HG02763 (cell line): ENCODE data around the gene B4GALNT2.
A peak's percentile ranks its signal among the peaks of the same experiment; 100 is the strongest.
"Not testable (repeated sequence)": the region's sequence is repeated elsewhere in the genome, so short reads cannot be mapped to it uniquely, and the experiment has no call there.

ENCODE experiments used
- ATAC-seq: cut with Tn5 transposase; IDR thresholded peaks from one replicate; pipeline ENCODE4 v1.9.1; 2021; ENCODE audit warnings: mild to moderate bottlenecking, moderate library complexity; ENCODE audit not compliant: unreplicated experiment

Gene B4GALNT2

DNA sequence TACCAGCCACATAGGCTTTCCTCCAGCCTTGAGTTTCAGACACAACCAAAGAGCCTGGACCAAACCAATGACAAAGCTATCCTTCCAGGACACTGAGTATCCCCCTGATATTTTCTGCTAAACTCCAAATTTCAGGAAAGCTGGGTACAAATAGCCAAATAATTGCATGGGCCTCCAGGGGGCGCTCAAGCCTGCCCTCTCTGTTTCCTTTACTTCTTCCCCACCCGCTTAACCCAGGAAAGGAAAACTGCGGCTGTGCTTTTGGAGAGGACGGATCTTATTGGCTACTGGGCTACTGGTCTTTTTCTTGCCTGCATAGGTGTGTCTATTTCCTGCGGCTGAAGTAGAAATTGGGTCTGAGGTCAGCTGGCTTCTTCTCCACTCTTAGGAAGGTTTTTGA lies 47.7 kb downstream of the B4GALNT2 start:
- ATAC-seq = no peak

DNA sequence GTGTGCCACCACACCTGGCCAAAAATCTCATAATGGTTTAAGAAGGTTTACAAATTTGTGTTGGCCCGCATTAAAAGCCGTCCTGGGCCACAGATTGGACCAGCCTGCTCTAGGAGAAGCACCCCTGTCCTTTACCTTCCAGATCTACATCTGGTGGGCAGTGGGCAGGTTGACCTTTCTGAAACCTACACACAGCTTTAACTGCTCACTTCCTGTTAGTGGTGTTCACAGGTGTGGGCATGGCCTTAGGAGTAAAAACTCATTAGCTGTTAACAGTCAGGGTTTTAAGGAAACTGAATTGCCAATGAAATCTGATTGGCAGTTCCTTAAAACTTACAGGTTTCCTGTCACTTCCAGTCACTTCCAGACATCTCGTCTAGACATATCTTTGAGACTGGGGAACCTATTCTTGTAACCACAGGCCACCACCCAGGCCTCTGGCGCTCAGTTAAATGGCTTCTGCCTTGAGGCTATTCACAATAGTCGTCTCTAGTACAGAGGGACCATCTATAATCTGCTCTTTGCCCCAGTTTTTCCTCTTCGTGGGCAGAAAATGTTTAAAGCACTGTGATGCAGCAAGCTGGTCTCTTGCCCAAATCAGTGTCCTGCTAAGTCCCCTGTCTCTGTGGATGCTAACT lies 48.5 kb downstream of the B4GALNT2 start:
- no peak for ATAC-seq

DNA sequence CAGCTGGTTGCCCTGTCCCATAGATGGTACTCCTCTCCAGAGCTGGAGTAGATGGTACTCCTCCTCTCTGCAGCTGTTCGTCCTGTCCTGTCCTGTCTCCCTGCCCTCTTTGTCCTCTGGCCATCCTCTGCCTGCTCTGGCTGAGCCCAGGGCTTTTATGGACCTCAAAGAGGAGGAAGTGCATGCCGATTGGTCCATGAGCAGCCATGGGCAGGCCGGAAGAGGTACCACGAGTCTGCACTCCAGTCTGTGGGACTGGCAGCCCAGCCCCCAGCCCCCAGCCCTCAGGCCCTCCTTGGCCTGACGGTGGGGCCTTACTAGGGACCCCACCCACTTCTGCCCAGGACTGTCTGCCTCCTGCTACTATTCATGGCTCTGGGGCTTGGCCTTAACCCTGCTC lies 50.8 kb downstream of the B4GALNT2 start:
- ATAC-seq = no peak

DNA sequence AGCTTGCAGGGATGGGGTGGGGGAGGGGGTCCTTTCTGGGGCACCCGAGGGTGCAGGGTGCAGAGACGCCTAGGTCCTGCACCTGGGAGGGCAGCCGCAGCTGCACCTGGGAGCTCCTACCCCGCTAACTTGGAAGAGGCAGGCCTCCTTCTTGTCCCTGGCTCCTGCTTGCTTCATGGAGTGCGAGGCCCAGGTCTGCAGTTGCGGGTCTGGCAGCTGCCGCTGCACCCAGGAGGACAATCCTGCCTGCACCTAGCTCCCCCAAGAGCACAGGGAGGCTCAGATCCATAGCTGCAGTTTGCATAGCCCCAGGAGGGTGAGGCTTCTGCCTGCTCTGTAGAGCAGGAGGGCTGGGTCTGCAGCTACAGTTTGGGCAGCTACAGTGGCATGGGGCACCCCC lies 51.2 kb downstream of the B4GALNT2 start:
- ATAC-seq = no peak

DNA sequence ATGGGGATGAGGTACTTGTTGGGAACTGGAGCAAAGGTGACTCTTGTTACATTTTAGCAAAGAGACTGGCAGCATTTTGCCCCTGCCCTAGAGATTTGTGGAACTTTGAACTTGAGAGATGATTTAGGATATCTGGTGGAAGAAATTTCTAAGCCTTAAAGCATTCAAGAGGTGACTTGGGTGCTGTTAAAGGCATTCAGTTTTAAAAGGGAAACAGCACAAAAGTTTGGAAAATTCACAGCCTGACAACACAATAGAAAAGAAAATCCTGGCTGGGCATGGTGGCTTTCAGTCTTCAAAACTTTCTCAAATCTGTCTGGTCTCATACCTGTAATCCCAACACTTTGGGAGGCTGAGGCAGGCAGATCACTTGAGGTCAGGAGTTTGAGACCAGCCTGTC lies 52.0 kb downstream of the B4GALNT2 start:
- not testable (repeated sequence) for ATAC-seq

DNA sequence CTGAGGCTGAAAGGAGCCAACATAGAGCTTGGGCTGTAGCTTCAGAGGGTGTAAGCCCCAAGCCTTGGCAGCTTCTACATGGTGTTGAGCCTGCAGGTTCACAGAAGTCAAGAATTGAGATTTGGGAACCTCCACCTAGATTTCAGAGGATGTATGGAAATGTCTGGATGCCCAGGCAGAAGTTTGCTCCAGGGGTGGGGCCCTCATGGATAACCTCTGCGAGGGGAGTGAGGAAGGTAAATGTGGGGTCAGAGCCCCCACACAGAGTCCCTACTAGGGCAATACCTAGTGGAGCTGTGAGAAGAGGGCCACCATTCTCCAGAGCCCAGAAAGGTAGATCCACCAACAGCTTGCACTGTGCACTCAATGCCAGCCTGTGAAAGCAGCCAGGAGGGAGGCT lies 52.8 kb downstream of the B4GALNT2 start:
- not testable (repeated sequence) for ATAC-seq

DNA sequence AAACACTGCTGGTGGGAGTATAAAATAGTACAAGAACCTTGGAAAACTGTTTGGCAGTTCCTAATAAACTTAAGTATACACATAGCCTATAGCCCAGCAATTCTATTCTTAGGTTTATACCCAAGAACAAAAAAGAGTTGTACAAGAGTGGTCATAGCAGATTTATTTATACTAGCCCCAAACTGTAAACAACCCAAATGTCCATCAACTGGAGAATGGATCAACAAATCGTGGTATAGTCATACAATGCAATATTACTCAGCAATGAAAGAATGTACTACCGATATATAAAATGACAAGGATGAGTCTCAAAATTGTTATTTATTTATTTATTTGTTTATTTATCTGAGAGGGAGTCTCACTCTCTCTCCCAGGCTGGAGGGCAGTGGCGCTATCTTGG lies 54.7 kb downstream of the B4GALNT2 start:
- no peak for ATAC-seq

DNA sequence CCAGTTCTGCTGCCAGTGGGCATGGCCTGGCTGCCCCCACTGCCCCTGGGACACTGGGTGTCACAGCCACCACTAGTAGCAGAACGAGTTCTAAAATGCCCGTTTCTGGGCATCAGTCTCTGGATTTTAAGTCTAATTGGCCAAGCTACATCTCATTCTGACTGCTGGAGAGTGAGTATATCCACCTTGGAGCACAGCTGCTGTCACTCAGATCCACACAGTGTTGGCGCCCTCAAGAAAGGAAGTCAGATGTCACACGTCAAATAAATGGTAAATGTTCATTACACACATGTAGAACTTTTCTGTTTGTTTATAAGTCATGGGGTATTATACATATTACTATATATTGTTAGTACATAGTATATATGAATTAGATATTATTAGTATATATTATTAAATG lies 58.4 kb downstream of the B4GALNT2 start:
- ATAC-seq = no peak

DNA sequence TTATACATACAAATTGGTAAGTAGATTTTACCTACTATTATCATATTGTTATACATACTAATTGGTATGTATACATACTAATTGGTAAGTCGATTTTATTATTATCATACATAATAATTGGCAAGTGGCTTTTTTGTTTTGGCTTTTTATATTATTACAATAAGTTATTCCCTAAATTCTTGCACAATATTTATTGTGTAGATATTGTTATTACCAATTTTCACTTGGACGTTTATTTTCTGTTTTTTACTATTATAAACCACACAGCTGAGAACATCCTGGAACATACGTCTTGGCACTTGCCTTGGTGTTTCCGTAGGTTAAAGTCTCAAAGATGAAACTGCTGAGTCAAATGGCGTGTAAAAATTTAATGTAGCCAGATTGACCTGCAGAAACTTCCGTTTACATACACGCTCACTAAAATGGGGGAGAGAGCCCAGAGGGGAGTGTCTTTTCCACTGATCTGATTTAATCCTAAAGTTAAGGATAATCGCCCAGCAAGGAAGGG lies 58.9 kb downstream of the B4GALNT2 start:
- peak; percentile 2 for ATAC-seq

DNA sequence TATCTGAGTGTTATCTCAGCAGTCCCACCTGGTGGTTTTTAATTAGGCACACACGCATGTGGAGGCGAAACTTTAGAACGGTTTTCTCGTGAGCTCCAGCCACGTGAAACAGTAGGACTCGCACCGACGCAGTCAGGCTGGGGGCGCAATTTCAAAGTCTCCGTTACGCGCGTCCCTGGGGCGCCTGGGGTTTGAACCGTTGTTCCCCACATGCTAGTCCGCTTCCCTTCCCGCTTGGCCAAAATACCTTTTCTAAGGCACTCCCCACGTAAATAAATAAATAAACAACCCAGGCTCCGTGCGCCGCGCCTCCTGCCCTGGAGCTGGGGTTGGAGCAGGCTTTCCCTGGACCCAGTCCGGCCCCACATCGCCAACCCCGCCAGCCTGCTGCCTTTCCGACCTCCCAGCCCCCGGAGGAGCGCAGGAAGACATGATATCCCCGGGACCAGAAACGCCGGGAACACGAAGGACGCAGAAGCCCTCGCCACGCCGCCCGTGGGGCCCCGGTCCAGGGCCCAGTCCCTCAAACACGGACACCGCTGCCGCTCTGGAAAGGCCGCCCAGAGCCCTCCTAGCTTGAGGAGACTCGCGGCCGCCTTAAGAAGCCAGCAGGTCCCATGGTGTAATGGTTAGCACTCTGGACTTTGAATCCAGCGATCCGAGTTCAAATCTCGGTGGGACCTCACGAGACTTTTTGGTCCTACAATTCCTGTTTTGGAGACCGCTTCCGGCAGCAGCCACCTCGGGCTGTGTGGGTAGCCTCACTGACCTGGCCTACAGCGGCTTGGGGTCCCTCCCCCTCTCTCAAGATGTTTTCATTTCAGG lies 59.6 kb downstream of the B4GALNT2 start:
- peak; percentile 42 for ATAC-seq

DNA sequence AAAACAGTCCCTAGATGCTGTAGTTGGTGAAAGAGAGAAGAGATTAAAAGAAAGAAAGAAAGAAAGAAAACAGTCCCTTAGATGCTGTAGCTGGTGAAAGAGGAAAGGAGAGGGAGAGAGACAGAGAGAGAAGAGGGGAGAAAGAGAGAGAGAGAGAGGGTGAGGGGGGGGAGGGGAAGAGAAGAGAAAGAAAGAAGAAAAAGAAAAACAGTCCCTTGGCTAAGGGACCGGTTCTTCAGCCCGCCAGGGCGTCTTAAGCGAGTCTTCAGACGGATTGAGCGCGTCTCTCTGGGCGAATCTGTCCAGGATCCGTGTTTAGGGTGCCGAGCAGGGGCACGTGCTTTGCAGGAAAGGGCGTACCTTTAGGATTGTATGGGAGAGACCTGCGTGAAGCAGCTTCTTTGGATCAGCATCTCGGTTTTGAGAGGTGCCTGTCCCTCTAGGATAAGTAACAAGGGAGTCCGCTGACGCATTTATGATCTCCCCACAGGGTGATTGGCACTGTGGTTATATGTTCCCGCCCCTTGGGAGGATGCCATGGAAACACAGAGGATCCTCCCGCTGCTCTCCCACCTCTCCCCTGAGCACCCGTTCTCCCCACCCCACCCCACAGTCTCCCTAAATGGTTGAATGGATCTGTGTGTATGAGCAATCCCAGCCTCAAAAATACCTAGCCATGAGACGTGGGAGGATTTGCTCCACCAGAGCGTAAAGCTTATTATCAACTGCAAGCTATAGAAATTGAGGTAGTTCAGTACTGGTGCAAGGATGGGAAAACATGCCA lies 61.1 kb downstream of the B4GALNT2 start:
- ATAC-seq = no peak

DNA sequence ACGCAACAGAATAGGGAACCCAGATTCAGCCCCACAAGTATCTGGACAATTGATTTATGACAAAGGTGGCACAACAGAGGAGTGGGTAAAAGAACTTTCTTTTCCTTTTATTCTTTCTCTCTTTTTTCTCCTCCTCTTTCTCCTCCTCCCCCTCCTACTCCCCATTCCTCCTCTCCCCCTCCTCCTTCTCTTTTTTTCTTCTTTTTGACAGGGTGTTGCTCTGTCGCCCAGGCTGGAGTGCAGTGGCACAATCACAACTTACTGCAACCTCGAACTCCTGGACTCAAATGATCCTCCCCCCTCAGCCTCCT lies 61.7 kb downstream of the B4GALNT2 start:
- no peak for ATAC-seq

DNA sequence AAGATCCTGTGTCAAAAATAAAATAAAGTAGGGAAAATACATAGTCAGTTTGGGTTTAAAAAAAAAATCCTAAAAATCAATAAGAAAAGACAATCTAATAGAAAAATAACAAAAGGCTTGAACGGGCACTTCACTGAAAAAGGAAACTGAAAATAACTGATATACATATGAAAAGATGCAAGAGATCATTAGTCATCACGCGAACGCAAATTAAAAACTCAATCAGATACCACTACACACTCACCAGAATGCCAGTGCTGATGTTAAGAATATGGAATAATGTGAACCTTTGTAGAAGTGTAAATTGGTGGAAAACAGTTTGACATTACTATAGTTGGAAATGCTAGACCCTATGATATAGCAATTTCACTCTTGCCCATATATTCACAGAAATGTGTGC lies 63.2 kb downstream of the B4GALNT2 start:
- ATAC-seq = no peak

DNA sequence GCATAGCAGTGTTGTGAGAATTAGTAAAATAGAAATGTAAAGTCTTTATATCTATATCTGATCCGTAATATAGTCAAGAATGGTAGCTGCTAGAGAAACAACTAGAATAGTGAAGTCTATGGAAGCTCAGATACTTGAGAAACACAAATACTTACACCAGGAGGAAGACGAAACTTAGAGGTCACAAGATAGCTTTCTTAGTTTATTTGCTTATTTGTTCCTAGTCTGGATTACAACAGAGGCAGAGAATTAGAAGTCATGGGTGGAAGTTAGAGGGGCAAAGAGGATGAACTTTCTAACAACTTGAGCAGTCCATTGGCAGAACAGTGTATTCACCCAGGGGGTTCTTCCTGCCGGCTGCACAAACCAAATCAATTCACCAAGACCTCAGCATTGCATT lies 64.0 kb downstream of the B4GALNT2 start:
- no peak for ATAC-seq

DNA sequence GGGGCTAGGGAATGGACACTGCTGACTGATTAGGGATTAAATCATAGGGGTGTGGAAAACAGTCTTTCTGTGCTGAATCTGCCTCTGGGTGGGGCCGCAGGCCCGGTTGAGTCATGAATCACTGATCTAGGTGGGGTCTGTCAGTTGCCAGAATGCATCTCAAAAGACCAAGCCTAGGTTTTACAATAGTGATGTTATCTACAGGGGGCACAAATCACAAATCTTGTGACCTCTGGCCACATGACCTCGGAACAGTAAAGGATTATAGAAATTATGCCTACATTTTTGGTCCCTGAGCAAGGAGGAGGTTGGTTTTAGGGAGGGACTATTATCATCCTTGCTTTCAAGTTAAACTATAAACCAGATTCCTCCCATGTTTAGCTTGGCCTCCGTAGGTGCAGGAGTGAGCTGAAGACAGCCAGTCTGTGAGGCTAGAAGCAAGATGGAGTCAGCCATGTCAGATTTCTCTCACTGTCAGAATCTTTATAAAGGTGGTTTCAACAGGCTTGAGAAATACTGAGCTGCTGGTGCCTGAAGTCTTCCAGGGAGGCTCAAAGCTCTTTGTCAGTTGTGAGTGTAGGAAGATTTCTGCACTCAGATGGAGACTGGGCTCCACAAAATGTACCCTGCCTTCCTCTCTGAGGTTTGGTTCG lies 64.9 kb downstream of the B4GALNT2 start:
- ATAC-seq = no peak

DNA sequence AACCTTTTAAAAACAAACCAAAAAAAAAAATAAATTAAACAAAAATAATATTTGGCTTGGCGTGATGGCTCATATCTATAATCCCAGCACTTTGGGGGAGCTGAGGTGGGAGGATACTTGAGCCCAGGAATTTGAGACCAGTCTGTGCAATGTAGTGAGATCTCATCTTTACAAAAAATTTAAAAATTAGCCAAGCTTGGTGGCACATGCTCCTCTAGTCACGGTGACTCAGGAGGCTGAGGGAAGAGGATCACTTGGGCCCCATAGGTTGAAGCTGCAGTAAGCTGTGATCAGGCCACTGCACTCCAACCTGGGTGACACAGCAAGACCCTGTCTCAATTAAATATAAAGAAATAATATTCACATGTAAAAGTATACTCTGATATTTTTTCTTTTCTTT lies 65.6 kb downstream of the B4GALNT2 start:
- no peak for ATAC-seq

DNA sequence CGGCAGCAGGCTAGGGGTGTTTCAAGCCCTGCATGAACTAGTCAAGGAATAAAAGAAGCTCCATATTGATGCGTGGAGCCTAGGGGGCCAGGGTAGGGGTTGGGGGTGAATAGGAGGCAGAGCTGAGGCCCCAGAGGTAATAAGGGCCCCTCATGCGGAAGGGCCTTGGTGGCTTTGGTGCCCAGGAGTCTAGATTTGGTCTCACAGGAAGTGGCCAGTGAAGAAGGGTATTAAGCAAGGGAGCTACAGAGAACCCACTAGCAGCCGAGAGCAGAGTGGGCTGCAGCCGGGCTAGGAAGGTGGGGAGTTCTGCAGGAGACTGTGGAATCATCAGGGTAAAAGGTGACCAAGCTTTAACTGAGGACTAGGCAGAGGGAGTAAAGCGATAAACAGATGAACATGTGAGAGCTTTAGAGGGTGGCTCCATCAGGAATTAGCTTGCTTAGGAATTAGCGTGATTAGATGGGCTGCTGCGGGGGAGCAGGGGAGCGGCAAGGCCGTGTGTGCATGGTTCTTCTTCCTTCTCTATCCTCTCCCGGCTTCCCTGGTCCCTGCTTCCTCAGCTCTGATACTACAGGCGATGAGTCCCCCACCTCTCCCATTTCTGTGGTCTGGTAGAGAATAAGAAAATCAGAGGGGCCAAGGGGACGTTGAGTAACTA lies 68.0 kb downstream of the B4GALNT2 start:
- no peak for ATAC-seq

DNA sequence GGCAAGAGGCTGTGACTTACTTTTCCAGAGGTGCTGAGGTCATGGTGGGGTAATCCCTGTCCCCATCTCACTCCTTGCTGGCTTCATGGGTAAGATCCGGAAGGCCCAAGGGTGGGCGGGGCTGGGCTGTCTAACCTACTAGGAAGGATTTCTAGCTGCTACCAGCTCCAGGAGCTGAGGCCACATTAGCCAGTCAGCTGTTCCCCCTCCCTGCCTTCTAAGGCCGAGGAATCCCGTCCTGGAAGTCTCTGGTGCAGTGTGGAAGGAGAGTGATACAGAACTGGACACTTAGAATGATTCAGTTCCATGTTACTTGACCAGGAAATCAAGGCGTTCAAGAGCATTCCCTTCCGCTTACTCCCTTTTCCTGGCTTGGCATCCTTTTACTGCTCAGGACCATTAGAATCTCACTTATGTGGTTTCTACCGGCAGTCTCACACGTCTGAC lies 68.9 kb downstream of the B4GALNT2 start:
- ATAC-seq = no peak

DNA sequence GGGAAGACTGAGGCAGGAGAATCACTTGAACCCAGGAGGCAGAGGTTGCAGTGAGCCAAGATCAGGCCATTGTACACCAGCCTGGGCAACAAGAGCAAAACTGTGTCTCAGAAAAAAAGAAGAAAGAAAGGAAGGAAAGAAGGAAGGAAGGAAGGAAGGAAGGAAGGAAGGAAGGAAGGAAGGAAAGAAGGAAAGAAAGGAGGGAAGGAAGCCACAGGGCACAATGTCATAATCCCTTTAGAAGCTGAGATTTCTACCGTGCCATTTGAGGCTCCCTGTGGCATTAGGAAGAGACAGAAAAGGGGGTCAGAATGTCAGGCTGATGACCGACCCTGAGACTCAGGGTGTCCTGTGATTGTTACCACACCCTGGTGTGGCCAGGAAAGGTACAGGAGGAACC lies 71.2 kb downstream of the B4GALNT2 start:
- no peak for ATAC-seq

DNA sequence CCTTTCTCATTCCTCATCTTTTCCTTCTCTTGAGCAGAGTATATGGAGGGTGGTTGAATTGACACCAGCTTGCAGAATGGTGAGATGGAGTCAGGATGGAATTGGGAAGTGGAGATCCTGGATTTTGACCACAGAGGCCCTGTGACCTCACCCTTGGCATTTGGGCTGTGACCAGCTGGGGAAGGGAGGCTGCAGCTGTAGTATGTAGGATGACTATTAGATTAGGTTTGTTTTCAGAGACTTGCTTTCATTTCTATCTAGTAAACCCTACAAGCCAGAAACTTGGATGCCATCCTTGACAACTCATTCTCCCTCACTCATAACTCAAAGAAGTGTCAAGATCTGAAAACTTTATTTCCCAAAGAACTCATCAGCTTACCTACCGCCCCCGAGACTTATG lies 71.9 kb downstream of the B4GALNT2 start:
- ATAC-seq = no peak
